Hepatocyte (in vitro differentiated cells): ENCODE results near the gene CLIP1. TPM values are rescaled to one million over a fixed set of nuclear protein-coding genes. Genes with fewer than 3 reads are reported as not detected.

ENCODE experiments used
- DNase-seq: peaks from one replicate; pipeline ENCODE4 v3.0.0-alpha.2; 2016; ENCODE audit warnings: low spot score
- H2AFZ ChIP-seq: fragments of 200-600 bp; sonication (generic); 2 replicates; pipeline ENCODE4 v1.6.0; 2016; ENCODE audit warnings: antibody characterized with exemption, mild to moderate bottlenecking
- H3K27ac ChIP-seq: fragments of 200-600 bp; sonication (generic); 2 replicates; pipeline ENCODE4 v1.5.1; 2016; ENCODE audit warnings: mild to moderate bottlenecking
- H3K27me3 ChIP-seq: fragments of 200-600 bp; sonication (generic); 2 replicates; pipeline ENCODE4 v1.6.1; 2016
- H3K36me3 ChIP-seq: fragments of 200-600 bp; sonication (generic); replicated peaks from 2 replicates; pipeline ENCODE4 v1.5.1; 2016; ENCODE audit warnings: low read depth; ENCODE audit not compliant: insufficient read depth
- H3K4me1 ChIP-seq: fragments of 200-600 bp; sonication (generic); 2 replicates; pipeline ENCODE4 v1.5.1; 2016; ENCODE audit warnings: mild to moderate bottlenecking, moderate library complexity; ENCODE audit not compliant: insufficient read depth
- H3K4me2 ChIP-seq: fragments of 200-600 bp; sonication (generic); 2 replicates; pipeline ENCODE4 v1.6.0; 2016
- H3K4me3 ChIP-seq: fragments of 200-600 bp; sonication (generic); 2 replicates; pipeline ENCODE4 v1.5.1; 2016; ENCODE audit warnings: mild to moderate bottlenecking
- H3K79me2 ChIP-seq: fragments of 200-600 bp; sonication (generic); 2 replicates; pipeline ENCODE4 v1.6.0; 2017; ENCODE audit warnings: mild to moderate bottlenecking
- H3K9me2 ChIP-seq: fragments of 200-600 bp; sonication (generic); replicated peaks from 2 replicates; pipeline ENCODE4 v1.6.0; 2017; ENCODE audit warnings: mild to moderate bottlenecking; ENCODE audit not compliant: insufficient read depth
- H3K9me3 ChIP-seq: fragments of 200-600 bp; sonication (generic); 2 replicates; pipeline ENCODE4 v1.5.1; 2016; ENCODE audit warnings: low read depth, mild to moderate bottlenecking
- H4K20me1 ChIP-seq: fragments of 200-600 bp; sonication (generic); 2 replicates; pipeline ENCODE4 v1.6.0; 2016; ENCODE audit warnings: mild to moderate bottlenecking; ENCODE audit not compliant: insufficient read depth, poor library complexity, severe bottlenecking
- CTCF ChIP-seq: fragments of 200-600 bp; sonication (generic); IDR thresholded peaks from 2 replicates; pipeline ENCODE4 v1.5.1; 2016; ENCODE audit warnings: antibody characterized with exemption, mild to moderate bottlenecking; ENCODE audit not compliant: poor library complexity
- EZH2 ChIP-seq: fragments of 200-600 bp; sonication (generic); IDR thresholded peaks from 2 replicates; pipeline ENCODE4 v1.6.1; 2016; ENCODE audit warnings: antibody characterized with exemption, mild to moderate bottlenecking, borderline replicate concordance
- EZH2phosphoT487 ChIP-seq: fragments of 200-600 bp; sonication (generic); IDR thresholded peaks from one replicate; pipeline ENCODE4 v1.6.1; 2018; ENCODE audit warnings: antibody characterized with exemption, mild to moderate bottlenecking, low read depth, moderate library complexity; ENCODE audit not compliant: unreplicated experiment, severe bottlenecking
- WGBS: methylation state at CpG from one replicate; pipeline ENCODE4 v1.1.6; 2016; ENCODE audit warnings: low lambda C conversion rate; ENCODE audit errors: missing lambda C conversion rate; 5-methylcytosine and 5-hydroxymethylcytosine counted together
- polyA plus RNA-seq: library from polyadenylated mRNA; unstranded; fragments of >200 nt; fragmentation: Nextera tagmentation; extraction: Ambion mirVana; gene quantifications from 2 replicates; pipeline ENCODE4 v1.2.1, GENCODE V29; 2016
- total RNA-seq: library from RNA; depleted of rRNA; stranded (reverse); fragments of >200 nt; gene quantifications from 2 replicates; pipeline ENCODE4 v1.2.3, GENCODE V29; 2014

The CLIP1 gene
- total and polyA plus RNA-seq, 2 experiments from 2014 or later, result 38.0 to 45.2 TPM

- no peaks in the 10 kb centered on the region for H3K9me2 ChIP-seq
- H3K4me2 ChIP-seq, result no peak overlapping the region
- H3K36me3 ChIP-seq, result no peaks in the 10 kb centered on the region
- H3K27ac ChIP-seq, result no peak overlapping the region
- no peaks in the 10 kb centered on the region for H3K9me3 ChIP-seq
- no peaks in the 10 kb centered on the region for H3K4me1 ChIP-seq
- DNase-seq, result no peak
- no peak overlapping the region for H2AFZ ChIP-seq
- H4K20me1 ChIP-seq, result no peaks in the 10 kb centered on the region
- no peaks in the 10 kb centered on the region for H3K27me3 ChIP-seq
- no peak for TF ChIP-seq EZH2
- TF ChIP-seq EZH2phosphoT487, result no peak
- TF ChIP-seq CTCF, result no peak
- WGBS, result 98% methylated on average over 3 of the region's 3 CpGs
- H3K79me2 ChIP-seq, result no peaks in the 10 kb centered on the region
- H3K4me3 ChIP-seq, result no peak overlapping the region
Observed at GRCh38 chr12:122310626-122311333, 111.7 kb downstream of the CLIP1 start.

- H3K79me2 ChIP-seq, result no peaks in the 10 kb centered on the region
- H3K4me3 ChIP-seq, result no peak overlapping the region
- no peak overlapping the region for H2AFZ ChIP-seq
- no peak for DNase-seq
- H3K9me2 ChIP-seq, result no peaks in the 10 kb centered on the region
- no peaks in the 10 kb centered on the region for H3K4me1 ChIP-seq
- no peak overlapping the region for H3K4me2 ChIP-seq
- WGBS, result 86% methylated on average over 8 of the region's 8 CpGs
- no peaks in the 10 kb centered on the region for H3K36me3 ChIP-seq
- H3K27me3 ChIP-seq, result no peaks in the 10 kb centered on the region
- H3K27ac ChIP-seq, result no peak overlapping the region
- TF ChIP-seq EZH2 (no peak), CTCF (no peak), EZH2phosphoT487 (no peak)
- H3K9me3 ChIP-seq, result no peaks in the 10 kb centered on the region
- no peaks in the 10 kb centered on the region for H4K20me1 ChIP-seq
Observed at GRCh38 chr12:122309564-122310121, 112.8 kb downstream of the CLIP1 start.

GRCh38 chr12:122308811-122309210 is 113.7 kb downstream of the CLIP1 start:
- Histone ChIP-seq H3K79me2 (no peaks in the 10 kb centered on the region), H3K4me2 (no peak overlapping the region), H3K36me3 (no peaks in the 10 kb centered on the region), H3K27ac (no peak overlapping the region), H3K9me3 (no peaks in the 10 kb centered on the region), H2AFZ (no peak overlapping the region), H3K27me3 (no peaks in the 10 kb centered on the region), H3K4me1 (no peaks in the 10 kb centered on the region), H3K4me3 (no peak overlapping the region), H4K20me1 (no peaks in the 10 kb centered on the region), H3K9me2 (no peaks in the 10 kb centered on the region)
- TF ChIP-seq EZH2phosphoT487 (no peak), CTCF (no peak), EZH2 (no peak)
- no peak for DNase-seq
- WGBS, result 100% methylated on average over 1 of the region's 1 CpG
